ENCODE measurements around the gene MYO5B. TPM values are rescaled to one million over a fixed set of nuclear protein-coding genes. Genes with fewer than 3 reads are reported as not detected.

Gene MYO5B
- polyA plus RNA-seq, 2 of the 4 experiments (the other 2 are of a cell fraction): 6.4 to 18.4 TPM

Small RNAs within 50 kb of the gene (small RNA-seq; reads per million reads assigned to genes)
- 0 reads per million in 6 experiments for gene RF00019
- 0 reads per million in 6 experiments for gene RF00283
- gene RN7SL310P: 0 reads per million in 6 experiments
- 0 to 1.7 (median 0) reads per million in 6 experiments for gene RNA5SP457
- gene SCARNA17: 0 reads per million in 6 experiments

Other genes starting within 250 kb of the MYO5B start
- gene CFAP53, start 71.3 kb upstream of the MYO5B start, polyA plus RNA-seq (2011; rRNA removed): 0.38 and 0.66 TPM in 2 replicates
- gene CFAP53, start 71.3 kb upstream of the MYO5B start, polyA plus RNA-seq (2017; fragmentation: RNase III; extraction: RNeasy Plus Mini Kit Qiagen cat#74134 plus additional on column Dnase treatment): 0.45 to 0.55 TPM (median 0.54 TPM) in 3 replicates
- 27.9 and 28.6 TPM in 2 replicates for gene MBD1, start 86.4 kb upstream of the MYO5B start, polyA plus RNA-seq (2011; rRNA removed)
- gene MBD1, start 86.4 kb upstream of the MYO5B start, polyA plus RNA-seq (2017; fragmentation: RNase III; extraction: RNeasy Plus Mini Kit Qiagen cat#74134 plus additional on column Dnase treatment): 26.7 to 28.6 TPM (median 28.0 TPM) in 3 replicates
- 19.1 and 21.2 TPM in 2 replicates for gene CXXC1, start 92.5 kb upstream of the MYO5B start, polyA plus RNA-seq (2011; rRNA removed)
- gene CXXC1, start 92.5 kb upstream of the MYO5B start, polyA plus RNA-seq (2017; fragmentation: RNase III; extraction: RNeasy Plus Mini Kit Qiagen cat#74134 plus additional on column Dnase treatment): 51.2 to 57.4 TPM (median 54.3 TPM) in 3 replicates
- 18.8 and 24.3 TPM in 2 replicates for gene SKA1, start 179.9 kb upstream of the MYO5B start, polyA plus RNA-seq (2011; rRNA removed)
- gene SKA1, start 179.9 kb upstream of the MYO5B start, polyA plus RNA-seq (2017; fragmentation: RNase III; extraction: RNeasy Plus Mini Kit Qiagen cat#74134 plus additional on column Dnase treatment): 11.9 to 15.2 TPM (median 12.5 TPM) in 3 replicates

All from A549 (cell line).